Measurements from ENCODE around the gene CDC42BPB.

Gene CDC42BPB

DNA sequence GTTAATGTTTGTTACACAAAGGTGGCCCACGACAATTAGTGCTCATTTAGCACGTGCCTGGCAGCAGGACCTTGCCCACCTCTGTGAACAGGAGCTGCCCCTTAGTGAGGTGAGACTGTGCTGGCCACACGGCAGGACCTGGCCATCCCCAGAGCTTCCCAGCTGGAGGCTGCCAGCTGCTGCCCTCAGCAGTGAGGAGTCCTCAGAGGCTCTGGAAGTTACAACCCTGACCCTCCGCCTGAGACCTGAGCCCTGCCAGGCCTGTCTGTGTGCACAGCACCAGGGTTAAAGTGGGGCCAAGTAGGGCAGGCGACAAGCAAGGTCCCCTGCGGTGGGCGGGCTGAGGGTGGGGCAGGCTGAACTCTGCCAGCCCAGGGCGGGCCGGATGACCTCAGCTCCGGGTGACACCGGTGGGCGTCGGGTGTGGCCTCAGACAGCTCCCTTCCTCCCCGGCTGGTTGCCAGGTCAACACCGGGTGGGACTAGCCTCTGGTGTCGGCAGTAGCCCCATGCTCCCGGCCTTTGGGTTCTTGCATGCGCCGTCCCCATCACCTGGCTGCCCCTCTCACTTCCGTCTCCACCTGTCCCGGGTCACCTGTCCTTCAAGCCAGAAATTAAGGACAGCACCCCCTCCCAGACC lies 17.5 kb upstream of the CDC42BPB start:
- no peak for DNase-seq (ENCODE audit: low read depth in 1 of 2, low spot score in 1 of 2)

DNA sequence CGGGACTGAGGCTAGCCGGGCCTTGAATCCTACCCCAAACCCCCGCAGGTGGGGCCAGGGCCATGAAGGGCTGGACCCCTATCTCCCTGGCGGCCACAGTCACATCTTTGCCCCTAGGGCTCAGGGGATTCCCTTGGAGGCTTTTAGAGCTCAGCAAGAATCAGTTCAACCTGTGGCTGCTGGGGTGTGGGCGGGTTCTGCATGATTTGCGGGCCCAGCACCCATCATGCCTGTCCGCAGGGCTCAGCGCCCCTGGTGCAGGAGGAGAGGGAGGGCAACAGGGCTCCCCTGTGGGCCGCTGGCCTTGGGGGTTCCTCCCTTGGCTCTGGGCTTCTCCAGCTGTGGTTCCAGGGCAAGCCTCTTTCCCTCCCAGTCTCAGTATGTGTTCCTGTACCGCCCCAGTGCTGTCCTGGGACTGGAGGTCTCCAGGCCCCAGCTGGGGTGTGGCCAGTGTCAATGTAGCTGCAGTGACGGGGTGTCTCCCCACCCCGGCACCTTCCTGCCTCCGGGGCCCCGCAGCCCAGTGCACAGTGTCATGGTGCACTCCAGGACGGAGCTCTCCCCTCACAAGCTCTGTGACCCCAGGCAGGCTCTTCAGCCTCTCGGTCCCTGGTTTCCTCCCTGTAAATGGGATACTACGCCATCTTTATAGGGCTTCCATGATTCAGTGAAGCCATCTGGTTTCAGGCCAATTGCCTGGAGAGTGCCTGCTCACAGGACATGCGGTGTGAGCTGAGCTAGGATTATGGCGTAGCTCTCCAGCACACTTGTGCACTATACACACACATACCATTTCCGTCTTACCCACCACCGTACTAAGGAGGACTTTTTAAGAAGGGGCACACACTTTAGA lies 16.8 kb upstream of the CDC42BPB start:
- DNase-seq (ENCODE audit: low read depth in 1 of 2, low spot score in 1 of 2), result no peak

- DNase-seq (ENCODE audit: low read depth in 1 of 2, low spot score in 1 of 2), result no peak
Observed at GRCh38 chr14:103073367-103073875, 16.1 kb upstream of the CDC42BPB start.

DNA sequence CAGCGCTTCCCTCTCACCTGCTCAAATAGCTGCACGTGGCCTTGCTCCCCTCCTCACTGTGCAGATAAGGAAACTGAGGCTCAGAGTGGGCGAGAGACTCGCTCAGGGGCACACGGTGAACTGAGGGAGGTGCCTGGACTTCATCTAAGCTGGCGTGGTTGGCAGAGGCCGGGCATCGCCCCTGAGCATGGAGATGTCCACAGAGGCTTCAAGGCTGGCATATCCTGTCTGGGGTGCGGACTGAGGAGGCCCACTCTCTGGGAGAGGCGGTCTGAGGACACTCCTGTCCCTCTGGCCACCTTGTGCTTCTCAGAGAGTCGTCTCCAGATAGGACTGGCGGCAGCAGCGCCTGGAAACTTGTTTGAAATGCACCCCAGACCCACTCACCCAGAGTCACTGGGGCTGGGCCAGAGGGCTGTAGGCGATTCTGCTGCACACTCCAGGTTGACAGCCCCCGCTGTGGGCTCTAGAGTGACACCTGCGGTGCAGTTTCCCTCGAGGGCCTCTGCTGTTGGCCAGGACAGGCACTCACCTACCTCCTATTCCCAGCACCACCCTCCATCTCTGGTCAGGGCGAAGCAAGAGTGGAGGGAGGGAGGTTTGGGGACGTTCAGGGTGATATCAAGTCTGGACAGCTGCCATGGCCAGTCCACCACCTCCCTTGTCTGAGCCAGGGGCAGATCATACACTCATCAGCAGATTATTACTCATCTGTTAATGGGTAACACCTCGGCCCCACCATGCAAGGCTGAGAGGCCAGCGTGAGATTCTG lies 15.4 kb upstream of the CDC42BPB start:
- DNase-seq (ENCODE audit: low read depth in 1 of 2, low spot score in 1 of 2), result no peak

DNA sequence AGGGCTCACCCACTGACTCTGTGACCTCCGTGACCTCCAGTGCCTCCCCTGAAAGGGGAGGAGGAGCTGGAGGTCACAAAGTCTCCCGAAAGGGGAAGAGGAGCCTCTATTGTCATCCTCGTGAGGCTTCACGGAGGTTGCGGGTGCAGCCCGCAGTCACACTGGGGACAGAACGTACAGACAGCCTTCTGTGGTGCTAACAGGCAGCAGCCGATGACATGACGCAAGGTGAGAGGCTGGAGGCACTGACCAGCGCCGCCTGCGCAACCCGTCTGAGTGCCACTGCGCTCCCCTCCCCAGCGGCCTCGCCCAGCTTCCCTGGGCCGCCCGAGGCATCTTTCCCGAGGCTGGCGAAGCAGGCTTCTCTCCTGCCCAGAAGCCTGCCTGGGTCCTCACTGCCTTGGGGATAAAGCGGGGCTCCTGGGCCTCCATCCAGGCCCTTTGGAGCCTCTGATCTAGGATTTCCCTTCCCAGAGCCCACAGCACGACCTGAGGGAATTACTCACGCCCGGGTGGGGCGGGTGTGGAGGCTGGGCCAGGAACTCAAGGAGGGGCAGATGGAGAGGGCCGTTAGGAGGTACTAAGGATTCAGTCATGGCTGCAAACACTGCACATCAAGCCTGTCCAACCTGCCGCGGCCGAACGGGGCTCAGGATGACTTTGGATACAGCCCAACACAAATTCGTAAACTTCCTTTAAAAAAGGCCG lies 14.3 kb upstream of the CDC42BPB start:
- no peak for DNase-seq (ENCODE audit: low read depth in 1 of 2, low spot score in 1 of 2)

GRCh38 chr14:103070971-103071542 lies 13.7 kb upstream of the CDC42BPB start:
- DNase-seq (ENCODE audit: low read depth in 1 of 2, low spot score in 1 of 2), result no peak

DNA sequence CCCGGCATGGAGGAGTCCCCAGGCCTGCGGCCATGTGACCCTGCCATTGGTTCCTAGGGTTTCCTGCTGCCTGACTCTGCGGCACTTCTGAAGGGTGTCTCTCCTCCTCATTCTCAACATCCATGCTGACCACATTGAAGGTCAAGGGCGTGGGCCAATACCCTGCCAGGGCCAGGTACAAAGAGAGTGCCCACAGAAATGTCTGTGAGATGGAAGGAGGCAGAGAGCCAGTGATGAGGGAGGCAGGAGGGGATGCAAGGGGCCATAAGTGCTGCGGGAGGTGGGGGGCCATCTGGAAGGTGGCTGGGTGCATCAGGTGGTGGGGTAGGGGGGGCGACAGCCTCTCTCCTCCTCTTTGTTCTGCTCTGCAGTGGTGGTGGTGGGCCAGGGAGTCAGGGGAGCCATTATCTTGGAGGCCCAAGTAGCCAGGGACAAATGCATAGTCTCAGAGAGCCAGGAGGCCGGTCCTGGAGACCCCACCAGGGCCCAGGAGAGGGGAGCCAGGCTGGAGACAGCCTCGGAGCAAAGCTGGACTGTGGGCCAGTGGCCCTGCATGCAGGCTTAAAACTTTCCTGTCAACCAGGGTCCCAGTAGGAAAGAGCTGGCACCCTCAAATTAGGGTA lies 13.0 kb upstream of the CDC42BPB start:
- no peak for DNase-seq (ENCODE audit: low read depth in 1 of 2, low spot score in 1 of 2)

DNA sequence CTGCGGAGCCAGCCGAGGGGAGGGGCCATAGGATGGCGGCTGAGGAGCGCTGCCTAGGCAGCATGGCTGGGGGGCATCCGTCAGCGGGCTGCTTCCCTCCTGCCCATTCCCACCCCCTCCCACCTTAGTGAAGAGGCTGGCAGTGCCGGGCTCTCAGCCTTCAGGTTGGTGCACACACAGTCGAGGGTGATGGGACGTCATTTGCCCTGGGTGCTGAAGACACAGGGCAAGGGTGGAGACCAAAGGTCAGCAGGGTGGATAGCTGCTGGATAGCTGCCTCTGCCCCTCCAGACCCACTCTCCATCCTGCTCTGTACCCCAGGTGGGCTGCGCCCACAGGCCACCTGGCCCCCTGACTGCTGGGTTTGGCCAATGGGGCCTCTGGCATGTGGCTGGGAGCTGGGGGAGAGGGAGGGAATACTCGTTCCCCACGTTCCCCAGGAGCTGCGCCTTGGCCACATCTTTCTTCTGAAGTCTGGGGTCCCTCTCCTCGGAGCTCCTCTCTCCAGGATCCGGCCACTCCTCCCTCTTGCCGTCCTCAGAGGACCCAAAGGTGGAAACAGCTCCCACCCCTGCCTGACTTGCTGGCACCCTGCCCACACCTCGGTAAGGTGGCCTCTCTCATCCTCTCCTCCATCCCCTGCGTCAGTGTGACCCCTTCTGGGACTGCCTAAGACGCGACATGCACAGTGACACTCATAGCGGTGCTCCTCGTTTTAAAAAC lies 11.2 kb upstream of the CDC42BPB start:
- no peak for DNase-seq (ENCODE audit: low read depth in 1 of 2, low spot score in 1 of 2)

DNA sequence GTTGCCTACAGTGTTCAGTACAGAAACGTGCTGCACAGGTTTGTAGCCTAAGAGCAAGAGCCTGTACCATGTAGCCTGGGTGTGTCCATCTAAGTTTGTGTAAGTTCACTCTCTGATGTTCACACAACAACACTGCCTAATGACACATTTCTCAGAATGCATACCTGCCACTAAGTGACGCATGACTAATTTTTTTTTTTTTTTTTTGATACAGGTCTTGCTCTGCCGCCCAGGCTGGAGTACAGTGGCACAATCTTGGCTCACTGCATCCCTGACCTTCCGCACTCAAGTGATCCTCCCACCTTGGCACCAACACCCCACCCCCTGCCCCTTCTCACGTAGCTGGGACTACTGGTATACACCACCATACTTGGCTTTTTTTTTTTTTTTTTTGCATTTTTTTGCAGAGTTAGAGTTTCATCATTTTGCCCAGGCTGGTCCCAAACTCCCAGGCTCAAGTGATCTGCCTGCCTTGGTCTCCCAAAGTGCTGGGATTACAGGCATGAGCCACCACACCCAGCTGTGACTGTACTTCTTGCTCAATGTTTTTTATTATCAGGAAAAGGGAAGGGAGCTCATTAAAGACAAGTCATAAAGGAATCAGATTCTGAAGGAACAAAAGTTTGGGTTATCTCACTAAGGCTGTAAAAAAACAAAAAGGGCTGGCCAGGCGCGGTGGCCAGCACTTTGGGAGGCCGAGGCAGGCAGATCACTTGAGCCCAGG lies 10.0 kb upstream of the CDC42BPB start:
- DNase-seq (ENCODE audit: low read depth in 1 of 2, low spot score in 1 of 2), result no peak

DNA sequence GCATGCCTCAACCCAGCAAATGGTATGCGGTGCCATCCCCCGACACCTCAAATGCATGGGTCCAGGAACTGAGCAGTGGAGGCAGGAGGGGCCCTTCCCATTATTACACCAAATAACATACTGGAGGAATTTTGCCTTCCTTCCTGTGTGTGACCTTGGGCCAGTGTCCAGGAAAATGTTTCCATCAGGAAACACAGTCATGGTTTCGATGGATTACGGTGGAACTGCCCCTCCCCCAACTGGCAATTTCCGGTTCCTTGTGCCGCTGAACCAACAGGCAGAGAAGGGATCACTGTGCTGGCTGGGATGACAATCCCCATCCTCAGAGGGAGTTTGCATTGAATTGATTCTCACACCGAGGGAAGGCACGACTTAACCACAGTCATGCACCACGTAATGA lies 9.1 kb upstream of the CDC42BPB start:
- DNase-seq (ENCODE audit: low read depth in 1 of 2, low spot score in 1 of 2), result no peak

GRCh38 chr14:103065861-103066260 lies 8.5 kb upstream of the CDC42BPB start:
- DNase-seq (ENCODE audit: low read depth in 1 of 2, low spot score in 1 of 2), result no peak

DNA sequence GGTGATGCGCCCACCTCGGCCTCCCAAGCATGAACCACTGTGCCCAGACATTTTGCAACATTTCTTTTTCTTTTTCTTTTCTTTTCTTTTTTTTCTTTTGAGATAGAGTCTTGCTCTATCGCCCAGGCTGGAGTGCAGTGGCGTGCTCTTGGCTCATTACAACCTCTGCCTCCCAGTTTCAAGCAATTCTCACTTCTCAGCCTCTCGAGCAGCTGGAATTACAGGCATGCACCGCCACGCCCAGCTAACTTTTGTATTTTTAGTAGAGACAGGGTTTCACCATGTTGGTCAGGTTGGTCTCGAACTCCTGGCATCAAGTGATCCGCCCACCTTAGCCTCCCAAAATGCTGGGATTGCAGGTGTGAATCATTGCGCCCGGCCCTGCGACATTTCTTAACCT lies 7.6 kb upstream of the CDC42BPB start:
- DNase-seq (ENCODE audit: low read depth in 1 of 2, low spot score in 1 of 2), result no peak

- DNase-seq (ENCODE audit: low read depth in 1 of 2, low spot score in 1 of 2), result no peak
Observed at GRCh38 chr14:103064436-103064835, 7.1 kb upstream of the CDC42BPB start.

GRCh38 chr14:103061482-103061976 lies 4.2 kb upstream of the CDC42BPB start:
- no peak for DNase-seq (ENCODE audit: low read depth in 1 of 2, low spot score in 1 of 2)

DNA sequence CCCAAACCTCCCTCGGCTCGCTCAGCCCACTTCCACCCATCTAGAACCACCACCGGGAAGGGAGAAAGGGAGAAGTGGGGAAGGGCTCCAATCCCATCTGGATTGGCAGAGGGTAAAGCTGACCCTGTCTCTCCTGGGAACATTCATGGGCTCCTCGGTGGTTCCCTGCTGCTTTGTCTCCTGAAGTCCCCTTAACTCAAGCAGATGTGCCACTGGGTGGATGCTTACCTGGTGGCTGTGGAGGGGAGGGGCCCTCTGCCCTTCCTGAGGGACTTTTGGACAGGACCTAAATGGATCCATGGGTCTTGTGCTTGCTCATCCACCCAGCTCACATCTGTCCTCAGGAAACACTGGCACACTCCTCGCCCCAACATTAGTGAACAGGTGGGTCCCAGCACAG lies 2.2 kb upstream of the CDC42BPB start:
- DNase-seq (ENCODE audit: low read depth in 1 of 2, low spot score in 1 of 2), result no peak

GRCh38 chr14:103058164-103059055 lies 1.1 kb upstream of the CDC42BPB start:
- no peak for DNase-seq (ENCODE audit: low read depth in 1 of 2, low spot score in 1 of 2)

- no peak for DNase-seq (ENCODE audit: low read depth in 1 of 2, low spot score in 1 of 2)
Observed at GRCh38 chr14:103057028-103057371, 349 bp downstream of the CDC42BPB start.
